Neuronal stem cell (in vitro differentiated cells): Measurements from ENCODE around the gene MUCL3.
A peak's percentile ranks its signal among the peaks of the same experiment; 100 is the strongest.

Source experiments
- DNase-seq: peaks from one replicate; pipeline ENCODE4 v3.0.0-alpha.2; 2013; ENCODE audit warnings: low spot score
- H2AFZ ChIP-seq: one replicate; pipeline ENCODE4 v1.6.1; 2013; ENCODE audit warnings: mild to moderate bottlenecking, low read length, inconsistent platforms
- H2AK5ac ChIP-seq: 2 replicates; pipeline ENCODE4 v1.6.1; 2013; ENCODE audit warnings: low read depth, mild to moderate bottlenecking, inconsistent platforms, low read length, moderate library complexity, mixed read lengths
- H2BK120ac ChIP-seq: 2 replicates; pipeline ENCODE4 v1.6.1; 2013; ENCODE audit warnings: low read depth, mild to moderate bottlenecking, inconsistent platforms, low read length, moderate library complexity, mixed read lengths
- H2BK12ac ChIP-seq: one replicate; pipeline ENCODE4 v1.6.1; 2013; ENCODE audit warnings: low read length, inconsistent platforms
- H2BK15ac ChIP-seq: 2 replicates; pipeline ENCODE4 v1.6.1; 2013; ENCODE audit warnings: mild to moderate bottlenecking, low read length, inconsistent platforms, mixed read lengths
- H2BK5ac ChIP-seq: one replicate; pipeline ENCODE4 v1.6.1; 2013; ENCODE audit warnings: inconsistent platforms, mild to moderate bottlenecking, low read length, moderate library complexity
- H3K14ac ChIP-seq: one replicate; pipeline ENCODE4 v1.6.1; 2013; ENCODE audit warnings: low read length, inconsistent platforms
- H3K18ac ChIP-seq: 2 replicates; pipeline ENCODE4 v1.6.1; 2013; ENCODE audit warnings: low read length, inconsistent platforms
- H3K23ac ChIP-seq: 2 replicates; pipeline ENCODE4 v1.6.1; 2013; ENCODE audit warnings: low read depth, mild to moderate bottlenecking, mixed read lengths, low read length, inconsistent platforms; ENCODE audit not compliant: poor library complexity
- H3K27ac ChIP-seq: replicated peaks from 3 replicates; pipeline ENCODE4 v1.5.1; 2013; ENCODE audit warnings: low read length, inconsistent platforms
- H3K27me3 ChIP-seq, 3 experiments: 2 replicates each; pipeline ENCODE4 v1.6.1; 2013; ENCODE audit warnings: low read length in 3 of 3, mild to moderate bottlenecking in 2 of 3, inconsistent platforms in 1 of 3, low read depth in 1 of 3, mixed read lengths in 1 of 3, moderate library complexity in 1 of 3; ENCODE audit not compliant: control insufficient read depth in 3 of 3, insufficient read depth in 3 of 3
- H3K36me3 ChIP-seq, 2 donors: replicated peaks in 1 of 2; 2 replicates each; pipeline ENCODE4 v1.6.1; 2013; ENCODE audit warnings: low read length in 2 of 2; ENCODE audit not compliant: control insufficient read depth in 2 of 2, insufficient read depth in 2 of 2
- H3K4ac ChIP-seq: 2 replicates; pipeline ENCODE4 v1.6.1; 2013; ENCODE audit warnings: inconsistent platforms, mild to moderate bottlenecking, low read length, moderate library complexity
- H3K4me1 ChIP-seq, 2 donors: 1 replicate in 1 of 2; 2 replicates in 1 of 2; pipeline ENCODE4 v1.6.1; 2013; ENCODE audit warnings: low read length in 2 of 2, low read depth in 1 of 2; ENCODE audit not compliant: control insufficient read depth in 2 of 2, insufficient read depth in 1 of 2
- H3K4me2 ChIP-seq: one replicate; pipeline ENCODE4 v1.6.1; 2013; ENCODE audit warnings: mild to moderate bottlenecking, low read length, inconsistent platforms; ENCODE audit not compliant: insufficient read depth, poor library complexity, severe bottlenecking
- H3K4me3 ChIP-seq, 2 donors: 2 replicates each; pipeline ENCODE4 v1.5.1; 2013; ENCODE audit warnings: low read length in 2 of 2, mild to moderate bottlenecking in 2 of 2, inconsistent platforms in 1 of 2, moderate library complexity in 1 of 2
- H3K79me1 ChIP-seq: one replicate; pipeline ENCODE4 v1.6.1; 2013; ENCODE audit warnings: low read depth, mild to moderate bottlenecking, inconsistent platforms, low read length, moderate library complexity
- H3K9ac ChIP-seq: one replicate; pipeline ENCODE4 v1.6.1; 2013; ENCODE audit warnings: mild to moderate bottlenecking, low read depth, low read length, inconsistent platforms; ENCODE audit not compliant: poor library complexity
- H3K9me3 ChIP-seq, 2 donors: replicated peaks in 1 of 2; 2 replicates each; pipeline versions ENCODE3 to v1.6.1; 2013; ENCODE audit warnings: low read length in 2 of 2, mild to moderate bottlenecking in 2 of 2, inconsistent platforms in 1 of 2, low read depth in 1 of 2, mixed read lengths in 1 of 2, moderate library complexity in 1 of 2; ENCODE audit not compliant: control insufficient read depth in 2 of 2, insufficient read depth in 1 of 2
- H4K8ac ChIP-seq: one replicate; pipeline ENCODE4 v1.6.1; 2013; ENCODE audit warnings: low read depth, mild to moderate bottlenecking, inconsistent platforms, low read length, moderate library complexity
- H4K91ac ChIP-seq: one replicate; pipeline ENCODE4 v1.6.1; 2013; ENCODE audit warnings: low read length, low read depth, mild to moderate bottlenecking, inconsistent platforms; ENCODE audit not compliant: poor library complexity
- WGBS, 2 donors: extraction: QIAGEN DNeasy Blood & Tissue Kit; methylation state at CpG; one replicate each; pipeline ENCODE4 v1.1.7; 2013; ENCODE audit warnings: missing lambda C conversion rate in 2 of 2, mixed read lengths in 1 of 2; ENCODE audit not compliant: insufficient read length in 2 of 2, insufficient replicate concordance in 1 of 2; ENCODE audit errors: extremely low coverage in 2 of 2; 5-methylcytosine and 5-hydroxymethylcytosine counted together

The MUCL3 gene

DNA sequence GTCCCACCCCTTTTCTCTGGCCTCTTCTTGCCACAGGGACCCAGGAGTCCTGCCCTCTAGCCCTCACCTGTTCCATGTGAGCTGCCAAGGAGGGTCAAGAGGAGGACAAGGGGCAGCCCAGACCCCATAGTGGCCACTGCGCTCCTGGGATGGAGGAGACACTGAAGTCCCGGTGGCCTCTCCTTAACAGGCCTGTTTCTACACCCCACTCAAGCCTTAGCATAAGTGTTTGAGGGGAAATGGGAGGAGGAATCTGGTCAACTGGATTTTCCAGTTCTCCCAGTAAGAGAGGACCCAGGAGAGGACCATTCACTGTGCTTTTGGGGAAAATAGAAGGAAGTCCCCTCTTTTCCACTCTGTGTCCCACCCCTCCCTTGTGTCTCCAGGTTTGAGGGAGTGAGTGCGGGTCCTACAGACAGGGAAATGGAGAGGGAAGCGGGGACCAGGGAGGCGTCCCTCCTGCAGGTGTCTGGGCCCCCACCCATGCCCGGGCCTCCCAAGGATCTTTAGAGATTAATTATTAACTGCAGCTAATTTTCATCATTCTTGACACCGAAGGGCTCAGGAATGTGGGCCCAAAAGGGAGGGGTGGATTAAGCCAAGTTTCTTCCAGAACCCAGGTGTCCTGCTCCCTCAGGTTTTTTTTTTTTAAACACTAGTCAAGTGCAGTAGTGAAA, 8.7 kb upstream of the MUCL3 start, which contains the start of gene SFTA2:
TSS of gene SFTA2 (minus strand) at position 202 of the 677 bp plus-strand sequence. CDS start at position 128, 74 bp downstream.
- Histone ChIP-seq H3K4me1 (peaks cover 0 to 6% of the 10 kb centered on the region in 2 donors), H4K91ac (no peak within 1 kb of the TSS), H2BK120ac (no peak within 1 kb of the TSS), H3K9ac (peak within 1 kb of the TSS; percentile 26), H4K8ac (no peak within 1 kb of the TSS), H2BK12ac (no peak within 1 kb of the TSS), H2BK5ac (no peak within 1 kb of the TSS), H2BK15ac (peak within 1 kb of the TSS; percentile 10), H3K79me1 (no peaks in the 10 kb centered on the region), H3K4me2 (no peak within 1 kb of the TSS), H3K14ac (no peak within 1 kb of the TSS), H3K4ac (no peak within 1 kb of the TSS), H3K9me3 (peaks cover 4 to 13% of the 10 kb centered on the region in 2 donors), H3K36me3 (peaks cover 2 to 8% of the 10 kb centered on the region in 2 donors), H3K4me3 (no peak within 1 kb of the TSS), H3K27ac (no peak within 1 kb of the TSS), H2AK5ac (peak within 1 kb of the TSS; percentile 24), H3K27me3 (peaks cover 0 to 27% (median 0%) of the 10 kb centered on the region in 3 experiments), H3K18ac (no peak within 1 kb of the TSS), H2AFZ (peak within 1 kb of the TSS; percentile 15), H3K23ac (no peak within 1 kb of the TSS)
- no peak for DNase-seq
- no CpG with 5 or more reads among the region's 7 CpGs for WGBS, 2 donors

- peaks cover 0 to 3% of the 10 kb centered on the region in 2 donors for H3K36me3 ChIP-seq
- no peaks in the 10 kb centered on the region for H3K79me1 ChIP-seq
- H4K91ac ChIP-seq, result no peak overlapping the region
- H3K4me2 ChIP-seq, result no peak overlapping the region
- H2BK120ac ChIP-seq, result no peak overlapping the region
- no CpG with 5 or more reads among the region's 6 CpGs for WGBS, 2 donors
- no peak overlapping the region for H2BK12ac ChIP-seq
- H3K14ac ChIP-seq, result no peak overlapping the region
- H3K4ac ChIP-seq, result no peak overlapping the region
- no peak overlapping the region for H3K18ac ChIP-seq
- no peak overlapping the region for H4K8ac ChIP-seq
- H3K27me3 ChIP-seq, result peaks cover 0 to 32% (median 0%) of the 10 kb centered on the region in 3 experiments
- H3K9ac ChIP-seq, result no peak overlapping the region
- H3K4me3 ChIP-seq, result no peak overlapping the region
- no peak for DNase-seq
- H2BK5ac ChIP-seq, result no peak overlapping the region
- H3K4me1 ChIP-seq, result peaks cover 0 to 6% of the 10 kb centered on the region in 2 donors
- H3K27ac ChIP-seq, result no peak overlapping the region
- peak overlapping the region; percentile 24 for H2AK5ac ChIP-seq
- no peak overlapping the region for H3K23ac ChIP-seq
- no peak overlapping the region for H2BK15ac ChIP-seq
- no peak overlapping the region for H2AFZ ChIP-seq
- peaks cover 4 to 13% of the 10 kb centered on the region in 2 donors for H3K9me3 ChIP-seq
Observed at GRCh38 chr6:30932665-30933365, 8.0 kb upstream of the MUCL3 start.

GRCh38 chr6:30935018-30935417, 5.8 kb upstream of the MUCL3 start:
- Histone ChIP-seq H3K18ac (no peak overlapping the region), H3K9ac (no peak overlapping the region), H4K91ac (no peak overlapping the region), H3K4ac (no peak overlapping the region), H2AK5ac (no peak overlapping the region), H3K14ac (no peak overlapping the region), H2BK5ac (no peak overlapping the region), H3K27ac (no peak overlapping the region), H2BK12ac (no peak overlapping the region), H2BK120ac (no peak overlapping the region), H3K27me3 (peaks cover 0 to 42% (median 0%) of the 10 kb centered on the region in 3 experiments), H2AFZ (no peak overlapping the region), H2BK15ac (no peak overlapping the region), H3K36me3 (no peaks in the 10 kb centered on the region), H3K79me1 (no peaks in the 10 kb centered on the region), H3K4me2 (no peak overlapping the region), H4K8ac (no peak overlapping the region), H3K4me1 (peaks cover 0 to 10% of the 10 kb centered on the region in 2 donors), H3K4me3 (no peak overlapping the region), H3K9me3 (no peaks in the 10 kb centered on the region), H3K23ac (no peak overlapping the region)
- no CpG with 5 or more reads among the region's 3 CpGs for WGBS, 2 donors
- no peak for DNase-seq

GRCh38 chr6:30937265-30937664, 3.5 kb upstream of the MUCL3 start:
- no peaks in the 10 kb centered on the region for H3K79me1 ChIP-seq
- no peak overlapping the region for H4K91ac ChIP-seq
- H2AFZ ChIP-seq, result no peak overlapping the region
- H3K9ac ChIP-seq, result peak overlapping the region; percentile 4
- H3K23ac ChIP-seq, result no peak overlapping the region
- H3K14ac ChIP-seq, result peak overlapping the region; percentile 60
- no peak for DNase-seq
- H3K4ac ChIP-seq, result no peak overlapping the region
- peak overlapping the region; percentile 36 for H3K18ac ChIP-seq
- no peak overlapping the region for H3K4me3 ChIP-seq
- H3K4me2 ChIP-seq, result no peak overlapping the region
- no peak overlapping the region for H2BK5ac ChIP-seq
- no CpG with 5 or more reads among the region's 6 CpGs for WGBS, 2 donors
- peaks cover 0 to 42% (median 0%) of the 10 kb centered on the region in 3 experiments for H3K27me3 ChIP-seq
- H2BK120ac ChIP-seq, result no peak overlapping the region
- H2AK5ac ChIP-seq, result peak overlapping the region; percentile 16
- no peak overlapping the region for H3K27ac ChIP-seq
- peaks cover under 1 to 19% of the 10 kb centered on the region in 2 donors for H3K4me1 ChIP-seq
- peak overlapping the region; percentile 65 for H2BK15ac ChIP-seq
- no peak overlapping the region for H4K8ac ChIP-seq
- H3K9me3 ChIP-seq, result no peaks in the 10 kb centered on the region
- peak overlapping the region; percentile 18 for H2BK12ac ChIP-seq
- no peaks in the 10 kb centered on the region for H3K36me3 ChIP-seq
